ENCODE measurements around the gene ZNF275. TPM values are rescaled to one million over a fixed set of nuclear protein-coding genes. Genes with fewer than 3 reads are reported as not detected.

The ZNF275 gene
- polyA plus RNA-seq, 3 donors: 5.3 to 7.9 (median 7.2) TPM

DNA sequence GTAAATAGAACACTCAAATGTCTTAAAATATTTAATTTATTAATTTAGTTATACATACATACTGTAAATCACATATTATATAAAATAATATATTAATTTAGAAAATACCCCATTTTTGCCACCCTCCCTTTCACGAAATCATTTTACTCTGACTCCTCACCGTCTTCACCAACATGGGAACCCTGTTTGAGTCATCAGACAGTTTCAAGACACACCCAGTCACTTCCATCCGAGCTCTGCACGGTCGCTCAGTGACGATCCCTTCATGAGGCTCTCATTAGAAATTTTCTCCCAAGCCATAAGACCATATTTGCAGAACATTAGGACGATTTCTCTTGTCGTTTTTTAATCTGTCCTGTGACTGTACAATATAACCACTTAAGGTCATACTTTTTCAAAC lies 14.5 kb downstream of the ZNF275 start:
- WGBS, 3 donors: 89 to 96% (median 96%) methylated on average over 8 of the region's 8 CpGs
- H3K27ac ChIP-seq (ENCODE audit: low read depth, low read length): no peak overlapping the region

DNA sequence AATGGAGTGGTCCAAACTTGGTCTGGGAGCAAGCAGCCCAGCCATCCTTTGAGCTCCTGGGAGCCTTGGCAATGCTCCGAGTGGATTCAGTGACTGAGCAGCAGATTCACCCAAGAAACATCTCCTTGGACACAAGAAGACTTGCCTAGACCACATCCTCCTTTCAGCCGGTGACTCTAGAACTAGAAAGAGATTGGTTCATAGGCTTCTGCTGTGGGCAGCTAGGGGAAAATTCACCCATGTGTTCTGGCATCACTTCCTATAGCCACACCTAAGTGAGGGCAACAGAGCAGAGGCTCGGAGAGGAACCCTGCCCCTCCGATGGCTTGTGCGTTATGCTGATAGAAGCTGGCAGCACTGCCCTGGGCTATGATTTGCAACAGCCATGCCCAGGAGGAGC lies 16.0 kb downstream of the ZNF275 start:
- WGBS, 3 donors: 83 to 100% (median 91%) methylated on average over 5 of the region's 5 CpGs

DNA sequence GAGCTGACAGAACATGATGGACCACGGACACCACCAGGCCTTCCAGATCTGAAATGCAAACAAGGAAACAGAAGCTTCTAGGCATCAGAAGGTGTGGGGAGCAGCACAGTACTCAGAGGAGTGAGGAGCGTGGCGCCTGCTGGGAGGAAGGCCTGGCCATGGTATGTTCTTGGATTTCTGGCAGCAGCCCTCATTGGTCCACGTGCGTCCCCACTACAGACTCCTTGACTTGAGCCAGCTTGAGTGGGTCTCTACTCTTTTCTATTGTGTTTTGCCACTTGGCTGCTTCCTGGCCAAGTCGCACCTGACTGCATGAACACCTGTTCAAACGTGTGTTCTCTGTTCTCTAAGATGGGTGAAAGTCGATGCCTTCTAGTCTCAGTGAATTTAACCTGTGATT lies 18.0 kb downstream of the ZNF275 start:
- 79 to 93% (median 89%) methylated on average over 8 of the region's 8 CpGs for WGBS, 3 donors

More for the DNA sequence above, 16.0 kb downstream of the ZNF275 start:
- no peak overlapping the region for H3K27ac ChIP-seq (ENCODE audit: low read depth, low read length)

DNA sequence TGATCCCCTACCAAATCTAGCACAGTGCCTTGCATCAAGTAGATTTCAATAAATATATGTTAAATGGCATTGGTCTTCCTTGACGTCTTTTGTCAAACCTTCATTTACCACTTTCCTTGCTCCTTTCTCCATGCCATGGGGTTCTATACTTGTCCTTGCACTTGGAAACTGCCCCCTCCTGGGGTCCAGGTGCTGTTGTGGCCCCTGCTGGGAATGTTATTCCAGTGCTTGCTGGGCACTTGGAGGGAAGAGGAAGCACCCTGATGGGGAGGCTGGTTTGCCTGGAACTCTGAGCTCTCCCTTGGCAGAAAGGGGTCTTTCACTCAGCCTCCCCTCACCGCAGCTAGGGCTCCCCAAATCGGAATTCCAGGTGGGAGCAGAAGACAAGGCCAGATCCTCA lies 18.9 kb downstream of the ZNF275 start:
- WGBS, 3 donors: 68 to 87% (median 73%) methylated on average over 3 of the region's 3 CpGs

More for the DNA sequence above, 18.0 kb downstream of the ZNF275 start:
- no peak overlapping the region for H3K27ac ChIP-seq (ENCODE audit: low read depth, low read length)

DNA sequence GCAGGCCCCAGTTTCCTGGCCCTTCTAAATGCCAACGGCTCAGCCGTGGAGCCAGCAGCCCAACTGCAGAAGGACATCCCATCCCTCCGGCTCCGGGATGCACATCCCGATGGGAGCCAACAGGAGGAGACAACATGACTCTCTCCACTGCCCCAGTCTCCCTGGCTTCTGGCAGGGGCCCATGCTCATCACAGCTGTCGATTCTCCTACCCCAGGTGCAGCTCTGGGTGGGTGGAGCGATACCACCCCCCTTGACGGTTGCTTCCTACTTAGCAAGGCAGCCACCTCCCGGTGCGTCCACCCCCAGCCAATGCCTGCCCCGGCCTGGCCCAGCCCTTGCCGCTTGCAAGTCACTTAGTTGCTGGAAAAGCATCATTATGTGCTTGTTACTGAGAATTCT lies 19.5 kb downstream of the ZNF275 start:
- H3K27ac ChIP-seq (ENCODE audit: low read depth, low read length): no peak overlapping the region
- WGBS, 3 donors: 66 to 74% (median 67%) methylated on average over 7 to 12 of the region's 12 CpGs

More for the DNA sequence above, 18.9 kb downstream of the ZNF275 start:
- H3K27ac ChIP-seq (ENCODE audit: low read depth, low read length): no peak overlapping the region

DNA sequence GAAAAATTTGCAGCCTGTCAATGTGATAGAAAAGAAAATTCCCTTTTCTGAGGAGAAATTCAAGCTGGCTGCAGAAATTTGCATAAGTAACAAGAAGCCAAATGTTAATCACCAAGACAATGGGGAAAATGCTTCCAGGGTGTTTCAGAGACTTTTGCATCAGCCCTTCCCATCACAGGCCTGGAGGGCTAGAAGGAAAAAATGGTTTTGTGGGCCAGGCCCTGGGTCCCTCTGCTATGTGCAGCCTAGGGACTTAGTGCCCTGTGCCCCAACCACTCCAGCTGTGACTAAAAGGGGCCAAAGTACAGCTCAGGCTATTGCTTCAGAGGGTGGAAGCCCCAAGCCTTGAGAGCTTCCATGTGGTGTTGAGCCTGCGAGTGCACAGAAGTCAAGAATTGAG lies 23.9 kb downstream of the ZNF275 start:
- H3K27ac ChIP-seq (ENCODE audit: low read depth, low read length): no peak overlapping the region
- 96 to 100% (median 100%) methylated on average over 1 of the region's 1 CpG for WGBS, 3 donors

DNA sequence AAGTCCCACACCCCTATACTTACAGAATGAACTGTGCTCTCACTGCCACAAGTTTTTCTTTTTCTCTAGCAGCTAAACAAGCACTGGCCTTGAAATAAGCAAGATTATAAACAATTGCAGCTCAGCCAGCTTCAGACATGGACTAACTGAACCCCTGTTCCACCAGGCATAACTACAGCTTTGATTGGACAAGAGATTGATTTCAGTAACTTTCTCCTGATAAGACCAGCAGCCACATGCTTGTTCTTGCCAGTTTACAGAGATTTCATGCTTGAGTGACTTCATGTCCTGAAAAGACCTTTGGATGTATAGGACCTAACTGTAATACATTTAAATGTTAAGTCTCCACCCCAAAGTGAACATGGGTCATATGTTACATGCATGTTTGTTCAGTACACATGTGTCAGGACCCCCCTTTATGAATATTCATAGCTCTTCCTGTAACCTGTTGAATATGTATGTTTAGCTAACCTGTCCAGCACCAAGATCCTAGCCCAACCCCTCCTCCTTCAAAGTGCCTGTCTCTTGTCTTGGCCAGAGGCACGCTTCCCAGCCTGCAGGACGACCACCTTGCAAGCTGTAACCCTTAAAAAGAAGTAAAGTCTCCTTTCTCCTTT lies 27.9 kb downstream of the ZNF275 start:
- 62 to 78% (median 63%) methylated on average over 2 of the region's 2 CpGs for WGBS, 3 donors
- H3K27ac ChIP-seq (ENCODE audit: low read depth, low read length): no peak overlapping the region

DNA sequence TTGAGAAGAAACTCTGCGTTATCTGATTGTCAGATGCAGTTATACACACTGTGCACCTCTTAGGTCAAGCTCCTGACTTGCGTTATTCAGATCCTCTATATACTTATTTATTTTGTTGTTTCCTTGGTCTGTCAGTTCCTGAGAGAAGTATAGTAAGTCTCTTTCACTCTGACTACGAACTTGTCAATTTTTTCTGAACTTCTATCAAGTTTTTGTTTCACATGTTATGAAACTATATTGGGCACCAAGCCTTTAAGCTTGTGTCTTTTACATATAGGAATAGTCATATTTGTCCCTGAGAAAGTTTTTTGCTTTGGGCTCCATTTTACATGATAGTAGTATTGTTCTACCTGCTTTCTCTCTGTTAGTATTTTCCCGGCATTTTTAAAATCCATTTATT lies 31.7 kb downstream of the ZNF275 start:
- WGBS, 3 donors: 72 to 90% (median 90%) methylated on average over 4 of the region's 4 CpGs
- no peak overlapping the region for H3K27ac ChIP-seq (ENCODE audit: low read depth, low read length)

DNA sequence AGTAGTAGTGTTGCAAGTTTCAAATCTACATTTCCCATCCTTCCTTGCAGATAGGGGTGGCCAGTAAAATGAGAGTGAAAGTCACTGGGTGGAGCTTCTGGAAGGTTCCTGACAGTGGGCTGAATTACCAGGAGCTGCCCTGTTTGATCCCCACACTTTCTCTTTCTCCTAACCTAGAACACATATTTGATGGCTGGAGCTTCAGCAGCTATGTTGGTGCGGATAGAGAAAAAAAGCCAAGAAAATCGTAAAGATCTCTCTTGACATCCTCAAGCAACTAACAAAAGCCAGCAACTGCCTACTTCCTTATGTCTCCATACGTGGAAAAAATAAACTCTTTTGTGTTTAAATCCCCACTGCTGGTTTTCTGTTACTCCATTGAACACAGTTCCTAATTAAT lies 32.2 kb downstream of the ZNF275 start:
- WGBS, 3 donors: 82 to 94% (median 88%) methylated on average over 3 of the region's 3 CpGs
- no peak overlapping the region for H3K27ac ChIP-seq (ENCODE audit: low read depth, low read length)

DNA sequence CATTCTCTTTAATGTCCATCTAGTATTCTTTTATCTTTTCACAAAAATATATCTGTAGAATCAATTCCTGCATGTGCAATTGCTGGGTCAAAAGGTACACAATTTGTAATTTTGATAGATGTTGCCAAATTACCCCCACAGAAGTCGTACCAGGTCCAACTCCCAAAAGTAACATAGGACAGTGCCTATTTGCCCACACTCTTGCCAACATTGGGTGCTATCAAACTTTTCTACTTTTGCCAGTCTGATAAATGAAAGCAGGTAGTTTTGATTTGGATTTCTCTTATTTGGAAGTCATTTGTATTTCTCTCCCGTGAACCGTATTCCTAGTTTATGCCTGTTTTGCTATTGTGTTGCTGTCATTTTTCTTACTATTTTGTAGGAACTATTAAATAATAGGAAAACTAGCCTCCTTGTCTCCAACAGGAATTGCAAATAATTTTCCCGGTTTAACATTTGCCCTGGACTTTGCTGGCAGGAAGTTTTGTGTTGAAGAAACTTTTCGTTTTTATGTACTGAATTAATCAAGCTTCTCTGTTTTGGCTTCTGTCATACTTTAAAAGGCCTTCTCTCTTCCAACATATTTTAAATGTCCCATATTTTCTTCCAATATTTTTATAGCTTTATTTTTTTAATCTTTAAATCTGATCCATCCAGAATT lies 33.1 kb downstream of the ZNF275 start:
- H3K27ac ChIP-seq (ENCODE audit: low read depth, low read length): no peak overlapping the region
- 62 to 81% (median 69%) methylated on average over 5 of the region's 5 CpGs for WGBS, 3 donors

DNA sequence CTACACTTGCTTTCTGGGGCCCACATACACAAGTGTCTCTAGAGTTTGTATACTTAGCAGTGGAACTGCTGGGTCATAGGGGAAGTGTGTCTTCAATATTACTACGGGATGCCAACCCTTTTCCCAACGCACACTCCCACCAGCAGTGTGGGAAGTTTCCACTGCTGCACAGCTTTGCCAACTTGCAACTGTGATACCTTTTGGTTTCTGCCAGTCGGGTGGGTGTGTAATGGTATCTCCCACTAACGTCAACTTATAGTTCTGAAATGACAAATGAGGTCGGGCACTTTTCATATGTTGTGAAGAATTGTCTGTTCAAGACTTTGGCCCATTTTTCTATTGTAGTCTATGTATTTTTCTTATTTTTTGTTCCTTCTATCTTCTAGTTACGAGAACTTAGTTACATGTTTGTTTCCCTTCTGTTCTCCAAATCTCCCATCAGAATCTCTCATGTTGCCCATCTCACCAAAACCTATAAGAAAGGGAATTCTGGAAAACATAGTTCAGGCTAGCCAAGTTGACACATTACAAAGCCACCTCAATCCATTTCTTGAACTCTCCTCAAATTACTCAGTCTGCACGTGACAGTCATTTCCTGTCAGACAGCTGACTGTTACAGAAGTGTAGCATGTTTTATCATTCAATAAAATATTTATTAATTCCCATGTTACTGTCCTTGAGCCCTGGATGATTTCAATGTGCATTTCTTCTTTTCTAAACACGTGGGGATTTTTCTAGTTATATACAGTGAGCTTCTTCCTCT lies 36.5 kb downstream of the ZNF275 start:
- 45 to 68% (median 63%) methylated on average over 8 of the region's 8 CpGs for WGBS, 3 donors
- no peak overlapping the region for H3K27ac ChIP-seq (ENCODE audit: low read depth, low read length)

DNA sequence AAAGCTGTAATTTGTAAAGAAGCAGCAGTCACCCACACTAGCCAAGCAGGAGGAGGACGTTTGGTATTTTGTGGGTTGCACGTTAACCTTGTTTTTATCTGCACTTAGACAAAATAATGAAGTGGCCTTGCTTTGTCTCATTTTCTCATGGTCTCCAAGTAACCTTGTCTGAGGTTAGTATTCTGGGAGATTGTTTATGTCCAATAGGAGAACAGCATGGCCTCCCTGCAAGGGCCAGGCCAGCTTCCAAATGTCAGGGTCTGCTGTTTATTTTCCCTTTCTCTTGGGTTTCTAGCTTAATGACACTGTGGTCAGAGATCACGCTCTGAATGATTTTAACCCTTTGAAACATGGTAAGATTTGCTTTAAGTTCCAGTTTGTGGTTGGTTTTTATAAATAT lies 37.3 kb downstream of the ZNF275 start:
- 22 to 62% (median 55%) methylated on average over 3 of the region's 3 CpGs for WGBS, 3 donors
- H3K27ac ChIP-seq (ENCODE audit: low read depth, low read length): no peak overlapping the region

DNA sequence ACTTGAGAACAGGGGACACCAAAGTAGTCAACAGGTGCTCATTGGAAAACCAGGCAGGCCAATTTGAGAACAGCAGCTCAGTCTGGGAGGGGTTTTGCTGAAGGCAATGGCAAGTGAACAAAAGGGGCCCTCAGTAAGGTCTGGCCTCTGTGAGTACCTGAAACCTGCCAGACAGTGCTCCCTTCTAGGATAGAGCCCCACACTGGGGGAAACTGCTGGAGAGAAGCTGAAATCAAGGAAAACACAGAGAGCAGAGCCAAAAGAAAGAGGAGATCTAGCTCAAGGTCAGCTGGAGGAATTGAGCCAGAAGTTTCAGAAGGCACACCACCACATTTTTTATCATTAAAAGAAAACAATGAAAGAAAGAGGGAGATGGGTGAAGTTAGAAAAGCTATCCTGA lies 39.0 kb downstream of the ZNF275 start:
- no peak overlapping the region for H3K27ac ChIP-seq (ENCODE audit: low read depth, low read length)

DNA sequence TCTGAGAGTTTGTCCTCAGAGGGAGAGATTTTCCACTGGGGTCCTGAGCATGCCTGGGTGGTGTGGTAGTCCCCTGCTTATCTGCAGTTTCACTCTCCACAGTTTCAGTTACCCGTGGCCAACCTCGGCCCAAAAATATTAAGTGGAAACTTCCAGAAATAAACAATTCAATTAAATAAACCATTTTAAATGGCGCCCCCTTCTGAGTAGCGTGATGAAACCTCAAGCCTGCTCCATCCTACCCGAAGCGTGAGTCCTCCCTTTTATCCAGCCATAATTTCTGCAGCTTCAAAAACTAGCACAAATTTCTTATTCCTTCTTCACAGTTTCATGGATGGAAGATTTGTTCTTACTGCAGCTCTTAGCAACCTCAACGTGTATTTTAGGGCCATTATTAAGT lies 40.5 kb downstream of the ZNF275 start:
- WGBS, 3 donors: 63 to 84% (median 76%) methylated on average over 7 of the region's 7 CpGs
- H3K27ac ChIP-seq (ENCODE audit: low read depth, low read length): no peak overlapping the region

DNA sequence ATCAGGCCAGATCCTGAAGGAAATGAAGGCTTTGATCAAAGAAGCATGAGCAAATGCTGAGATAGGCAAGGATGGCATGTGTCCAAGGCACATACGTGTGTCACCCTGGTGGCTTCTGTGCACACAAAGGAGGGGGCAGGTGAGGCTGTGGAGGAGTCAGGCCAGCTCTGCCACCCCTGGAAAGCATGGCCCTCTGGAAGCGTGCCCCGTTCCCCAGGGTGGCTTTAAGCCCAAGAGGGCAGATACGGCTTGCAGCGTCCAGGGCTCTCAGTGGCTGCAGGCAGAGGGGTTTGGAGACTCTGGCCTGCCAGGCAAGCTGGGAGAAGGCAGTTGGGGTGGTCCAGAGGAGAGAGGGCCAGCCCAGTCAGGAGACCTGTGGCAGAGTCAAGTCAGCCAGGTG lies 41.6 kb downstream of the ZNF275 start:
- 85 to 91% (median 89%) methylated on average over 5 of the region's 5 CpGs for WGBS, 3 donors
- H3K27ac ChIP-seq (ENCODE audit: low read depth, low read length): no peak overlapping the region

DNA sequence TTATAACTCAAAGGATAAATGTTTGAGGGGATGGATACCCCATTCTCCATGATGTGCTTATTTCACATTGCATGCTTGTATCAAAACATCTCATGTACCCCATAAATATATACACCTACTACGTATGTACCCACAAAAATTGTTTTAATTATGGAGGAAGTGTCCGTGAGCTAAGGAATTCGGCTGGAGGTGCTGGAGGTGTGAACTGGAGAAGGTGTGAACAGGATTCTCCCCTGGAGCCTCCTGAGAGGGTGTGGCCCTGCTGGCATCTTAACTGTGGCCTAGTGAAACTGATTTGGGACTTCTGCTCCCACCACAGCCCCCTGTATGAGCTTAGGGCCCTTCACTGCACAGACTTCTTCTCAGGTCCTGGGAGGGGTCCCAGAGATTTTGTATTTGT lies 43.8 kb downstream of the ZNF275 start:
- WGBS, 3 donors: 83 to 90% (median 87%) methylated on average over 3 of the region's 3 CpGs
- H3K27ac ChIP-seq (ENCODE audit: low read depth, low read length): no peak overlapping the region

DNA sequence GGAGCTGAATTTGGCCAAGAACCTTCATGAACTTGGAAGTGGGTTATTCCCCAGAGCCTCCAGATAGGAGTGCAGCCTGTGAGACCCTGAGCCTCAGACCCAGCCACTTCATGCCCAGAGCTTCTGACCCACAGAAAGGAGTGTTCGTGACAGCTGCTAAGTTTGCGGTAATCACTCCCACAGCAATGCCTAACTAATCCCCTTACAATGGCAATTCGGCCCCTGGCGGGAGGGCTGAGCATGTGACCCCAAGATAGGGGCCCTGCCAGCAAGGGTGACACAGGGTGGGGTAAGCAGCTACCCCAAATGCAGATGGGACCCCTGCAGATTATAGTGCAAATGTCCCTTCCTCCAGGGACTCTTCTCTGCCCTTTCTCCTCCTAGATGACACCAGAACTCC lies 44.7 kb downstream of the ZNF275 start:
- H3K27ac ChIP-seq (ENCODE audit: low read depth, low read length): no peak overlapping the region
- 91 to 100% (median 93%) methylated on average over 4 of the region's 4 CpGs for WGBS, 3 donors

DNA sequence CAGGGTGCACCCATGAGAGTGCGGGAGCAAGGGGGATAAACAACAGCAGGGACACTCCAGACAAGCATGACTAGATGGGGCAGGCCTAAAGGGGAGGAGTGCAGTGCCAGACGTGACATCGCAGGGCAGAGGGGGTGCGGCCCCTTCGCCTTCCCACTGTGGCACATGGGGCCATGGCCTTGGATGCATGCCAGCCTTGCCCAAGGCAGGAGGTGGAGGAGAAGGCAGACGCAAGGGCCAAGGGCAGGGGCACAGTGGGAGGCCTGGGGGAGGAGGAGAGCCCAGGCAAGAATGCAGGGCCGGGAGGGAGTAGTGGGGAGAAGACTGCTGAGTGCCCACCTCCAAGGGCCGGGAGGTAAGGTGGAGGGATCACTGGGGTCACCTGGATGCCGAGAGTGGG lies 45.6 kb downstream of the ZNF275 start:
- H3K27ac ChIP-seq (ENCODE audit: low read depth, low read length): no peak overlapping the region
- 76 to 84% (median 83%) methylated on average over 3 to 9 of the region's 9 CpGs for WGBS, 3 donors

DNA sequence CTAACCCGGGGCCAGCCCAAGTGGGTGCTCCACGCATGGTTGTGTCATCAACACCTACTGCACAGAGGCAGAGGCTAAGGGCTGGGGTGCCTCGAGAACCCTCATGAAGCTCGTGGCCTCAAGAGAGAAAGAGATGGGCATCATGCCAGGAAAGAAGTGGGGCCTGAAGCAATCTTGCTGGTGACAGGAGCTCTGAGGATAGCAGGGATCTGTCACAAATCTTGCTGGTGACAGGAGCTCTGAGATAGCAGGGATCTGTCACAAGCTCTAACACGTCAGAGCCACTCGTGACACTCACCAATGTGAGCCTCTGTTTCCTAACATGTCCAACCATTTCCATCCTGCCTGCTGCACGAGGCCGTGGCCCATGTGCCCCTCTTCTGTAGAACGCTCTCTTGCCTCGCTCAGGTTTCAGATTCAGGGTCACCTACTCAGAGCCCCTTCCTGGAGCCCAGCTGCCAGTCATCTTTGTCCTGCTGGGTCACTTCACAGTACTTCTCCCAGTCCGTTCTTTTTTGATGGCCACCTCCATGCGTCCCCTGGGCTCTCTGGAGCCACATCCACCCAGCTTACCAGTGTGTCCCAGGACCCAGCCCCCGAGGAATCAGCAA lies 46.1 kb downstream of the ZNF275 start:
- WGBS, 3 donors: 70 to 92% (median 73%) methylated on average over 10 to 13 of the region's 13 CpGs

More for the DNA sequence above, 46.1 kb downstream of the ZNF275 start:
- H3K27ac ChIP-seq (ENCODE audit: low read depth, low read length): no peak overlapping the region
